Keratinocyte (primary cell): ENCODE results near the gene FNBP1.

Source experiments
- CTCF ChIP-seq, 3 experiments: IDR thresholded peaks in 1 of 3; conservative IDR thresholded peaks in 1 of 3; optimal IDR thresholded peaks in 1 of 3; 2 replicates in 2 of 3; 3 replicates in 1 of 3; pipeline versions ENCODE3 to v1.5.1; 2011; ENCODE audit warnings: low read length in 3 of 3, mild to moderate bottlenecking in 3 of 3, moderate library complexity in 2 of 3, control low read depth in 1 of 3, inconsistent platforms in 1 of 3; ENCODE audit not compliant: insufficient read depth in 2 of 3; ENCODE audit errors: extremely low read depth in 1 of 3
- EZH2 ChIP-seq: IDR thresholded peaks from one replicate; pipeline ENCODE4 v1.6.1; 2012; ENCODE audit warnings: inconsistent platforms, mild to moderate bottlenecking, low read length, moderate library complexity

DNA sequence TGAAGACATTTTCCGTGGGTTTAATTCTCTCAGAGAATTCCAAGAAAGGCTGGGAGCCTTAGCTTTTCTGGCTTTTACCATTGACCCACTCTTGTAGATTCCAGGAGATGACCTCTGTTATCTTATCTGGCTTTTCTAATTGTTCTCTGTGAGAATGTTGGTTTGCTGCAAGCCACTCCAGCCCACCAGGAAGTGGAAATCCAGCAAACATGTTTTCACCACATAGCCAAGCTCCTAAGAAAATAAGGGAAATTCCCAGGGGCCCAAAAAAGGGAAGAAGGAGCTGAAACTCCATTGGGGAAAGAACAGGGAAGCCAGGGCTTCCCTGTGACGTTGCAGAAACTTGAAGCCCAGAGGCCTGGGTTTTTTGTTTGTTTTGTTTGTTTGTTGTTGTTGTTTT, 30.4 kb upstream of the FNBP1 start:
- TF ChIP-seq CTCF (optimal IDR thresholded peaks at IDR 0.05 in 1 of 3, IDR thresholded peaks at IDR 0.05 in 1 of 3, conservative IDR thresholded peaks at IDR 0.05 in 1 of 3; ENCODE audit: extremely low read depth in 1 of 3, insufficient read depth in 2 of 3, low read length in 3 of 3) = no peak
- no peak for TF ChIP-seq EZH2
